Uterus (tissue), 2 donors: ENCODE data around the gene THAP9.
"Not testable (repeated sequence)": the region's sequence is repeated elsewhere in the genome, so short reads cannot be mapped to it uniquely, and the experiment has no call there.

ENCODE experiments used
- CTCF ChIP-seq, 4 experiments: fragments of 200-600 bp in 2 of 4; fragments of 450-650 bp in 2 of 4; sonication (generic) in 2 of 4; IDR thresholded peaks; one replicate each; pipeline ENCODE4 v1.5.1; 2016 to 2019; ENCODE audit warnings: antibody characterized with exemption in 4 of 4, mild to moderate bottlenecking in 2 of 4, moderate library complexity in 1 of 4
- POLR2A ChIP-seq, 2 donors: fragments of 450-650 bp; IDR thresholded peaks; one replicate each; pipeline ENCODE4 v1.6.1; 2016; ENCODE audit warnings: antibody characterized with exemption in 2 of 2, mild to moderate bottlenecking in 1 of 2, moderate library complexity in 1 of 2

GRCh38 chr4:82866033-82866432 lies 34.5 kb upstream of the THAP9 start:
- TF ChIP-seq POLR2A, CTCF (IDR thresholded peaks at IDR 0.05): not testable (repeated sequence)
